Measurements from ENCODE around the gene TRPC3. TPM values are rescaled to one million over a fixed set of nuclear protein-coding genes. Genes with fewer than 3 reads are reported as not detected.

TRPC3 gene
- total RNA-seq, 1 experiment from 2014 or later, result 0.25 TPM

GRCh38 chr4:121879135-121879534 lies 72.7 kb downstream of the TRPC3 start:
- no peak for TF ChIP-seq FOSL1 (IDR thresholded peaks at IDR 0.05; ENCODE audit: low read depth)
- no peak for TF ChIP-seq ZBTB33 (IDR thresholded peaks at IDR 0.05; ENCODE audit: extremely low read depth, insufficient replicate concordance, low read length)
- no peak for TF ChIP-seq EGR1 (IDR thresholded peaks at IDR 0.05; ENCODE audit: low read depth)
- no peak for TF ChIP-seq EZH2phosphoT487 (IDR thresholded peaks at IDR 0.05; ENCODE audit: borderline replicate concordance)
- TF ChIP-seq TCF7L2 (IDR thresholded peaks at IDR 0.05; ENCODE audit: borderline replicate concordance, extremely low read depth, insufficient read depth, insufficient read length), result no peak
- TF ChIP-seq RAD21 (IDR thresholded peaks at IDR 0.05; ENCODE audit: low read depth), result no peak
- no peak for TF ChIP-seq ZNF274 (IDR thresholded peaks at IDR 0.05; ENCODE audit: low read depth, low read length)
- intact Hi-C loops (cut with micrococcal nuclease), result no loop called here
- POLR2A ChIA-PET, result no interaction called here

More at GRCh38 chr4:121879135-121879534, 72.7 kb downstream of the TRPC3 start:
- ChIA-PET RAD21 (ENCODE audit: low non-redundant PET in 1 of 2, low total read pairs in 2 of 2, uncharacterized antibody in 2 of 2, unreplicated experiment in 2 of 2) (no interaction called here), CTCF (no interaction called here)
- H3K36me3 ChIP-seq (ENCODE audit: control insufficient read depth in 1 of 2, insufficient read depth in 2 of 2, low read length in 2 of 2), result no peaks in the 10 kb centered on the region
- H3K9me2 ChIP-seq (ENCODE audit: insufficient read depth), result no peaks in the 10 kb centered on the region
- no peaks in the 10 kb centered on the region for H3K4me1 ChIP-seq (ENCODE audit: control insufficient read depth in 1 of 2, insufficient read depth in 2 of 2, low read length in 2 of 2)
- BruUV-seq (replicated peaks), result no TSS peak
- no peaks in the 10 kb centered on the region for H3K9me3 ChIP-seq (ENCODE audit: control insufficient read depth in 1 of 2, insufficient read depth in 1 of 2, low read depth in 1 of 2, low read length in 2 of 2)
- H3K9ac ChIP-seq (ENCODE audit: low read length), result no peak overlapping the region
- no peaks in the 10 kb centered on the region for H4K20me1 ChIP-seq (ENCODE audit: insufficient read depth)
- DNase-seq (ENCODE audit: low read depth, low spot score), result no peak
- no peak overlapping the region for H3K27ac ChIP-seq (ENCODE audit: low read depth, low read length)
- H3K4me2 ChIP-seq (ENCODE audit: low read length), result no peak overlapping the region
- no peak overlapping the region for H2AFZ ChIP-seq (ENCODE audit: low read depth, low read length, poor library complexity, severe bottlenecking)
- no peaks in the 10 kb centered on the region for H3K79me2 ChIP-seq (ENCODE audit: insufficient read depth, low read length)
- ATAC-seq, result no peak
- no peak overlapping the region for H3K4me3 ChIP-seq (replicated peaks in 1 of 2; ENCODE audit: low read depth in 1 of 2, low read length in 2 of 2)
- no peaks in the 10 kb centered on the region for H3K27me3 ChIP-seq (ENCODE audit: insufficient read depth, low read length)

All from HCT116 (cell line).